Stimulated activated CD4-positive, alpha-beta T cell treated with anti-CD3 and anti-CD28 coated beads, Interleukin-4, amount 100 ng/mL, for 1 hour (primary cell): ENCODE results near the gene CSRNP3.
"Not testable (repeated sequence)": the region's sequence is repeated elsewhere in the genome, so short reads cannot be mapped to it uniquely, and the experiment has no call there.

Source experiments
- DNase-seq: peaks from one replicate; pipeline ENCODE4 v3.0.0-alpha.2; 2020

CSRNP3 gene

DNA sequence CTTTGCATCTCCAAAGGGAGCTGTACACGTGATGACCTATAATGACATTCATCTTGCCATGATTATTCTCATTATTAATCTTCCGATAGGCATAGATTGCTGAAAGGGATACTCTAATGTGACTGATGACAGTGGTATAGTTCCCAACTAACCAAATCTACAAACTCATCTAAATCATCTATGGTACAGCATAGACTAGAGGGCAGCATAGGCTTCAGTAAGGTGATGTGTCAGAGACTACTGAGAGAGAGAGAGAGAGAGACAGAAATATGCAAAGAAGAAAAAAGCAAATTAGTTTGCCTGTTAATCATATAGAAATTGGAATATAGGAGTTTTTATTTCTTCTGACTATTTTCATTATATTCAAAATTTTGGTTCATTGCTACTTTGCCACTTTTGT, 89.3 kb downstream of the CSRNP3 start:
- DNase-seq, result no peak

GRCh38 chr2:165560377-165560988, 91.0 kb downstream of the CSRNP3 start:
- no peak for DNase-seq

- no peak for DNase-seq
These were observed 92.0 kb downstream of the CSRNP3 start for GRCh38 chr2:165561516-165561915.

DNA sequence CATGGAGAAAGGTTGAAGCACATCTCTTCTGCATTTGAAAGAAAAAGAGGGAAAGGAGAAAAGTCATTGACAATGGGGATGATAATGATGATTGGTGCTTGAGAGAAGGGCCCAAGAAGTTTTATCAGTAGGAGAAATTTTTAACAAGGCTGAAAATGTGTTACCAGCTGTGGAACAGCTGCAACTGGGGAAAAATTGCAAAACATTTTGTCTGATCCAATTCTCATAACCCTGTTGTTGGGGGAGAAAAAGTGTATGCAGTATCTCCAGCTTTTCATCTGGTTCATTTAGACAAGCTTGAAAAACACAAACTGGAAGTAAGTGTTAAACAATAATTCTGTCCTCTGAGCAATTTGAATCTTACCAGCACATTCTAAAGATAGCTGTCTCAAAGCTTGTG, 92.7 kb downstream of the CSRNP3 start:
- DNase-seq, result no peak

DNA sequence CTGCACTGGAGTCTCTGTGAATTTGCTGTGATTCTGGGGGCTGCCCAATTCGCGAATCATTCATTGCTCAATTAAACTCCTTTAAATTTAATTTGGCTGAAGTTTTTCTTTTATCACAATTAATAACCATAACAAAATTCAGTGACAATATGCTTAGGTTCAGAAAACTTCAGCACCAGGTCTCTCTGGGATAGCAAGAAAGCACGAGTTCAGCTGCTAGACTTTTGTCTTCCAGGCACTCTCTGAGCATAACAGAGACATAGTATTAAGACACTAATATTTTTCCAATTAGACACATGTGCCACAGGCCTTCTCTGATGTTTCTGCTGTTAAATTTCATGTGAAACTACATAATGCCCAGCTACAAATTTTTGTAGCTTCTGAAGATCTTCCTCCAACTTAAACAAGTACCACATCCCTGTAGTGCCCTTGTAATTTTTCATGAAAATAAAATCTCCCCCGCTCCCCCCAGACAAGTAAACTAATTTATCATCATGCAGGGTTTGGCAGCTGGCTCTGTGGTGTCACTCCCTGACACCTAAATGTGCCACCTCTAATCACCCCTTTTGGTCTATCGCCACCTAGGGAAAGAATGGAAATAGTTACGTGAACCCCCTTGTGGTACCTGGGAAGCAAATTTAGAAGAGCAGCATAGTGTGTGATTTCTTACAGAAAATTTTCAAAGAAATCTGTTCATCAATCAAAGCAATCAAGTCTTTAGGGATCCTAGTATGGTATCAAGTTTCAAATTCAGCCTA, 94.1 kb downstream of the CSRNP3 start:
- no peak for DNase-seq

DNA sequence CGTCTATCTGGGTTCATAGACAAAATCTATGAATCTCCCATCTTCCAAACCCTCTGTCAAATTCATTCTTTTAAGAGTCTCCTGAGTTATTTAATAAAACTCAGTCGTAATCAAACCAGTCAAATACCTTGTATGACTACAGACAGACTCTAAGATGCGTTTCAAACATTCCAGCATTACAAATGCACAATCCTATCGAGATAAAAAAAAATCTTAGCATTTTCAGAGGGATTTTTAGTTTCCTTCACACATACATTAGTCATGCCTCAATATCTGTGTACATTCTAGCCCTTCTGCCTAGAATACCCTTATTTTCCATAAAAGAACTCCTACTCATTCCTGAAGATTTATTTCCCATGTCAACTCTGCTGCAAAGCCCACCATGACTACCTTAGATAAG, 96.5 kb downstream of the CSRNP3 start:
- DNase-seq, result no peak

GRCh38 chr2:165567273-165567672, 97.8 kb downstream of the CSRNP3 start:
- no peak for DNase-seq

DNA sequence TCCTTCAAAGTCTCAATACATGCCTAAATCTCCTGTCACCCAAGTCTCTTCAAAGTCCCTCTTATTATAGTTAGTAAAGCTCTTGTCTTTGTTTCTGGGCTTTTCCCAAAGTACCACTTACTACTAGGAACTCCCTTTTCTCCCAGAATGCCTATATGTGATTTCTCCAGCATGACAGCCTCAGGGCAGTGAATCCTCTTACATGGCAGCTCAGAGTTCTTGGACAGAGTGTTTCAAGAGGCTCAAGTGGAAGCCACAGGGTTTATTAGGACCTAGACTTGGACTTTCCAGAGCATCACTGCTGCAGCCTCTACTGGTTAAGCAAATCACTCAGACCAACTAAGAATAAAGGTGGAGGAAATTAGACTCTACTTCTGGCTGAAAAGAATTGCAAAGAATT, 98.9 kb downstream of the CSRNP3 start:
- no peak for DNase-seq

DNA sequence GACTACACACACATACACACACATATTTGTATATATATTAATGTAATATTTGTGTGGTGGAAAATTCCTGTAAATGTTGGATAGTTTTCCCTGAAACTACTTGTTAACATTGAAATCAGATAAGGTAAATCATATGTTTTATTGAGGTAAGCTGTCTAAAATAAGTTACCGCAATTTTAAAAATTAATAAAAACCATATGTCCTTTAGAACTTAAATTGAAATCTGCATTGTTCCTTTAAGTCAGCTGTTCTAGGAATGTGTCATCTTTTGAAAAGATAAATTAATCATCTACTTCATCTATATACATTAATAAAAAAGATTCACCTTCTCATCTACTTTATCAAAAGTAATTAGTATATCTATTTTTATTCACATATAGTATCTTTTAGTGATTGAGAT, 102.0 kb downstream of the CSRNP3 start:
- no peak for DNase-seq

DNA sequence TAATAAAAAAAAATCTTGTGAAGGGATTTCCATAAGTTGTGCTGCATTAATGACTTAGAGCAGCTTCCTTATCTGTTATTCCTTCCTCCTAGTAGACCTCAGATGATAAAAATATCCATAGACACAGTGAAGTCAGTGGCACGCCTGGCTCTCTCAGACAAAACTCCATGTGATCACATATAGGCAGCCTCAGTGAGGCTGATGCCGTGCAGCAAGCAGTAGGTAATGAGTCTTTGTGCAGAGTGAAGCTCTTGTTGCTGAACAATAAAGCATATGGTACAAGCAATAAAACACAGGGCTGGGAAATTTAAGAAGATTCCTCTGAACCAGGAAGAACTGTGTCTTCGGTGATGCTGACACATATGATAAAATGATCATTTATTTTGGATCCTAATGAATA, 102.7 kb downstream of the CSRNP3 start:
- no peak for DNase-seq

DNA sequence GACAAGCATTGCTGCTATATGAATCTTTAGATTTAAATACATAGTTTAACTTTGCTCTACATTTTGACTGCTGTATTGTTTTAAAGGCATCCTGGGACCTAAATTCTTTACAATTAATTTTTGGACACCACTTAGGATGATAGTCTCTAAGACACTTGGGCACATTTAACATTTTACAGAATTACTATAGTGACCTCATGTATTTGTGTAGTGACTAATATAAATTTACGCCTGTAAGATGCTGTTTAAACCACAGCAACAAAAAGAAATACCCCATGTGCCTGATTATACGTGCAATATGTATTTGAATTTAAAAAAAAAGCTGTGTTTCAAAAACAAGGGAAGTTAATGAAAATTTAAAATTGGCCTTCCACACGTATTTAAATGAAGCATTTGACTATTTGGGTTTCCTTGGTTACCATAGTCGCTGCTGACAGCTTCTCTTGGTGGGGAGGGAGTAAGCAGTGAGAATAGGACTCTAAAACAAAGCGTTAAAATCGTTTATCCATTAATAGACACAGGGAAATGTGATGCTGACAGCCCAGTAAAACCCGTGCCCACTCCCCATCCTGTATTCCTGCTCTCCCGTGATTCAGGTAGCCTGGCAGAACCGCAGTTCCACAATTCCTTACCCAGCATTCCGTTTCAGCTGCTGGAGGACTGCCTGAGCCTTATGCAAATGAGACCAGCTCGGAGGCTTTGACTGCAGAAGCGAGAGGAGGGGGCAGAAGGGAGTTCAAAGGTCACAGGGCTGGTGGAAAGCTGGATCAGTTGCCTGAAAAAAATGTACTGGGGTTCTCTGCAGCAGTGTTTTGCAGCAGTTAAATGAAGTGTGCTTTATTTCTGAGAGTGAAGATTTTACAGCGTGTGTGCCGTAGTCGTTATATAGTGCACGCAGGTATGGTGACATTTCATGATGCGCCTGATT, 104.3 kb downstream of the CSRNP3 start:
- no peak for DNase-seq

DNA sequence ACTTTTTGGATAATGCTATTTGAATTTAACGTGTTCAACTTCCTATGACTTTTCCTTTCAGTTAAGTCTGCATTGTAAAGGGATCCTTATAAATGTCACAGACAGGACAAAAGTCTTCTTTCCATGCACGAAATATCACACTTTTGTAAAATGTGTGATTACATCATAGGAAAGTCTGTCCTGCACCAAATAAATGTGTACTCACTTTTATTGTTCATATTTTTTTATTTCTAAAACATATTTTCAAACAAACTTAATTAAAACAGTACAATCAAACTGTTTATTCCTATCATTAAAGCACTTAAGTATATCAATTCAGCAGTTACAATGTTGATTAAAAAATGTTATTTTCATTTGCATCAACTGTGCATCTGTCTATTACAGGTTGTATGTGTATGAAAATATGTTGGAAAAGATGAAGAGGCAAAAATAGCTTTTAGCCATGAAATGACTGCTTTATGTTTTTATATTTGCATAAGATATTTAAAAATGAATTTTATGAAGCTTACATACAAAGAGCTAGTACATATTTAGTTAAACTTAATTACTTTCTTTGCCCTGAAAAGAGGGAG, 105.6 kb downstream of the CSRNP3 start:
- DNase-seq, result no peak

DNA sequence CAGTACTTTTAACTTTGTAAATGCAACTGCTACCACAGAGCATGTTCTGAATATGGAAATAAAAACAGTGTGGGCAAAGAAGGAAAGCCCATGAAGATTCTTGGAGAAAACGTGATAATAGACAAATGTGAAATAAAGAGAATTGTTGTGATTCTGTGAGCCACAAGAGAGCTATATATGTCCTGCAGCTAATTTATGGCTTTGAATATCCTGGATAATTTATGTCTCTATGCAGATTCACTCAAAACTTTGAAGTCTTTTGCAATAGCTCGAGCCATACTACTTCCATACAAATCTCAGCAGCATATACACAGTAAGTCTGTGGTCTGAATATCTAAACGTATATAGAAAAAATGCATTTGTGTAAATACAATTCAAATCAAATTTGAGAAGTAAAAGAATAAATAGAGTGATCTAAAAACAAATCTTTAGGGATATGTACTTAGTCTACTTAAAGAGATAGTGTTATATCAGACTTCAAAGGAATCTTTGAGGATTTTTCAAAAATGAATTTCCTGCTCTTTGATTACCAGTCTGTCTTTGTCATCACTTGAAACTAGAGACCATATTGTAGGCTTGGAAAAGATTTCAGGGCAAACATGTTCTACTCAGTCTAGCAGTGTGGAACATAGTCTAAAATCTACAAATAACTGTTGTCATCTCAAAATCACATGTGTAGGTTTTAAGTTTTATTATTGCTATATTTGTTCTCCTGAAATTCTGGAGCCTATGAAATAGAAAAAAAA, 107.1 kb downstream of the CSRNP3 start:
- DNase-seq, result no peak

GRCh38 chr2:165582409-165582808, 112.9 kb downstream of the CSRNP3 start:
- no peak for DNase-seq

DNA sequence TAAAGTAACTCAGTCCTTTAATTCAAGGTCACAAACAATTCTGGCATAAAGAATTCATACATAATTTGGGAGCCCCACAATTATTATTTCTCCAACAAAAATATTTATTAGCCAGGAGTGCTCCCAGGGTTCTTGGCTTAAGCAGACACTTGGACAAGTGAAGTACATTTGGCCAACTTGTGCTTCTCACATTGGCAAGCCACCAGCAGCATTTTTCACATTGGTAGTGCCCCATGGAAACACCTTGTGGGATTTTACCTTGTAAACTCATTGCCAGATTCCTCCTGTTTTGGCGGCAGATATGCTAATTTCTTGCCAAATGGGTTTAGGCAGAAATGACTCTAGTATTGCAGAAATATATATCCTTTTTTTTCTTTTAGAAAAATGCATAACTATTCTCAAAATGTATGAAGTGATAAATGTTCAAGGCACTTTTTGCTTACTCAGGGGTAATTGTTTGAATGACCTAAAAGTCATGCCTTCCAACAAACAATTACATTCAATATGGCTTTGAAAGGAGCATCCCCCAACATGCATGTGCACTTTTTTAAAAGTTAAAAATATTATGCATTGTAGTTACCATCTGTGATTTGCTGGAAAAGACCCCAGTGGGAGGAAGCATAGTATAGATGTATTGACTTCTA, 113.5 kb downstream of the CSRNP3 start:
- DNase-seq, result no peak

GRCh38 chr2:165584126-165584654, 114.7 kb downstream of the CSRNP3 start:
- DNase-seq, result no peak

DNA sequence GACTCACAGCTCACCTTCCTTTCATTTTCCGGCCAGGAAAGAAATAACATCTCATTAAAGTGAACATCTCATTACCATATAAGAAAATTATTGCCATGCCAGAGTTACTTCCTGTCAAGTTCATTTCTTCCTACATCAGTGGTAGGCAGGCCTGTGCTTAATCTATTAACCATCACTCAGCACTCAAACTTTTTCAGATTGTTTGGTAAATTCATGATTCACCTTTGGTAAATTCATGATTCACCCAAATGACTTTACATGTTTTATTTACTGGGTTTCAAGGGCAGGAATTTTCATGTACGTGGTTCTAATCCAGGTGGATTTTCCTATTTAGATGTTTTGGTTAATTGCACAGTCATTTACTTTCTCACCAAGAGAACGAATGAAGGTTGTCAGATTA, 116.5 kb downstream of the CSRNP3 start:
- no peak for DNase-seq

GRCh38 chr2:165587335-165587938, 117.9 kb downstream of the CSRNP3 start:
- DNase-seq, result no peak

DNA sequence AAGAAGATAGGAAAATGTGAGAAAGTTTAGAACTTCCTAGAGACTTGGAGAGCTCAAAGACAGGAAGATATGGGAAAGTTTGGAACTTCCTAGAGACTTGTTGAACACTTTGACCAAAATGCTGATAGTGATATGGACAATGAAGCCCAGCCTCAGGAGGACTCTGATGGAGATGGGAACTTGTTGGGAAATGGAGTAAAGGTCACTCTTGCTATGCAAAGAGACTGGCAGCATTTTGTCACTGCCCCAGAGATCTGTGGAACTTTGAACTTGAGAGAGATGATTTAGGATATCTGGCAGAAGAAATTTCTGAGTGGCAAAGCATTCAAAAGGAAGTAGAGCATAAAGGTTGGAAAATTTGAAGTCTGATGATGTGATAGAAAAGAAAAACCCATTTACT, 121.5 kb downstream of the CSRNP3 start:
- DNase-seq, result not testable (repeated sequence)

- DNase-seq, result no peak
These were observed 123.6 kb downstream of the CSRNP3 start for GRCh38 chr2:165593081-165593480.

GRCh38 chr2:165594231-165594934, 124.9 kb downstream of the CSRNP3 start:
- DNase-seq, result no peak
